Stimulated activated CD8-positive, alpha-beta memory T cell treated with anti-CD3 and anti-CD28 coated beads, Interleukin-12 subunit alpha, Interleukin-12 subunit beta, amount 100 ng/mL, for 24 hours (primary cell): ENCODE data around the gene CIAO2A.
"Not testable (repeated sequence)": the region's sequence is repeated elsewhere in the genome, so short reads cannot be mapped to it uniquely, and the experiment has no call there.

Experiments used
- DNase-seq: peaks from one replicate; pipeline ENCODE4 v3.0.0-alpha.2; 2020; ENCODE audit errors: extremely low read depth

Gene CIAO2A

DNA sequence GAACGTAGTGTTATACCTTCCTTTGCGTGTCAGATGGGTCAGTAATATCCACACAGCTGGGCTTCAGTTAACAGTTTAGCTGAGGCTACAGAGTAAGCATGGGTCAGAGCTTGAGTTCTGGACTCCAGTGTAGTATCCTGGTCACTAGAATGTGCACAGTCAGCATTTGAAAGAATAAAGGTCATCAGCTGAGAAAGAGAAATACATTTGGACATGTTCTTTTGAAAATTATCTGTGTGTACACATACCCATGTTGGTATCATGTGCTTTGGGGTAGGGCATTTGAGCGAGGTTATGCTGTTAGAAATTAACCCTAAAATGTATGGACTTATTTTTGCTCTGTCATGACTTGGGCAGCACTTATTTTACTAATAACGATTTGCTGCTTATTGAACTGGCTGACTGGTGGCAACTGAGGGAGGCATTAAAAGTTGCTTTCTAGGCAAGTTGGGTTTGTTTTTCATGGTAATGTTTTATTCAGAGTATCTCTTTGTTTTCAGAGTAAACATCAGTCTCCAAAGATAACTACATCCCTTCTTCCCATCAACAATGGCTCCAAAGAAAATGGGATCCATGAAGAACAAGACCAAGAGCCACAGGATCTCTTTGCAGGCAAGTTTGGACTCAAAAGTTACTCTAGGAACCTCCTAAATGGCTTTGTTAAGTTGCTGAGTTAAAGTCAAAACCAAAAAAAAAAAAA lies 18.6 kb upstream of the CIAO2A start:
- no peak for DNase-seq

- no peak for DNase-seq
These were observed 18.0 kb upstream of the CIAO2A start for GRCh38 chr15:64111679-64112050.

GRCh38 chr15:64110950-64111678 lies 17.5 kb upstream of the CIAO2A start:
- no peak for DNase-seq

DNA sequence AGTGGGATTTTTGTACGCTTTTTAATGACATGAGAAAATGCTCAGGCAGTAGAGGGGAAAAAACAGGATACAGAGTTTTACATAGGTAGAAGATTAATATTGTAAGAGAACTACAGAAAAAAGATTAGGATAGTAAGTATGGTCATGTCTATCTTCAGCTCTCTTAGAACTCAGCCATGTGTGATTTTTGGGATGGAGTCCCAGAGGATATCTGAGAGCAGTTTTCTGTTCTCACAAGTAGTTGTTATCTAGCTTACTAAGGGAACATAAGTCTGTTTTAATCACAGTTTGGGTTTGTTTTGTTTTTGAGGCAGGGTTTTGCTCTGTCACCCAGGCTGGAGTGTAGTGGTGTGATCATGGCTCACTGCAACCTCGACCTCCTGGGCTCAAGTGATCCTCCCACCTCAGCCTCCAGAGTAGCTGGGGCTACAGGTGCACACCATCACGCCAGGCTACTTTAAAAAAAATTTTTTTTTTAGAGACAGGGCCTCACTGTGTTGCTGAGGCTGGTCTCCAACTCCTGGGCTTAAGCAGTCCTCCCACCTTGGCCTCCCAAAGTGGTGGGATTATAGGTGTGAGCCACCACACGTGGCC lies 16.6 kb upstream of the CIAO2A start:
- DNase-seq = not testable (repeated sequence)

DNA sequence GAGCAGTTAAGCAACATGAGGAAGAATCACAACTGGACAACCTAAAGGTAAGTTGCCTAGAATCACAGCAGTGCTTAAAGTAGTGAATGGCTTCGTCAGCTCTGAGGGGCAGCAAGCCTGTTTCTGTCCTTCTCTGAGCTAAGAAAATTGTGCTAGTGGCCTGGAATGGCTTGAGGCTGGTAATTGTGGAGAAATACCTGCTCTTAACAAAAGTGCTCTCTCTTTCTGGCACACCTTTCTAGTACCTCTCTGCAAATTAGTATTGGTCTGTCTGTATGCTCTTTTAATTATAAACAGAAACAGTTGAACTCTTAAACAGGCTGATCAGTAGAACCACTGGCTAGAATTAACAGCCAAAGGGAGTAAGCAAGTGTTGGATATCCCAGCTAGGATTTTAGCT lies 13.7 kb upstream of the CIAO2A start:
- DNase-seq = no peak

GRCh38 chr15:64105113-64105704 lies 11.6 kb upstream of the CIAO2A start:
- DNase-seq = no peak

- DNase-seq = no peak
These were observed 8.9 kb upstream of the CIAO2A start for GRCh38 chr15:64102497-64102896.

GRCh38 chr15:64100958-64101357 lies 7.3 kb upstream of the CIAO2A start:
- no peak for DNase-seq

DNA sequence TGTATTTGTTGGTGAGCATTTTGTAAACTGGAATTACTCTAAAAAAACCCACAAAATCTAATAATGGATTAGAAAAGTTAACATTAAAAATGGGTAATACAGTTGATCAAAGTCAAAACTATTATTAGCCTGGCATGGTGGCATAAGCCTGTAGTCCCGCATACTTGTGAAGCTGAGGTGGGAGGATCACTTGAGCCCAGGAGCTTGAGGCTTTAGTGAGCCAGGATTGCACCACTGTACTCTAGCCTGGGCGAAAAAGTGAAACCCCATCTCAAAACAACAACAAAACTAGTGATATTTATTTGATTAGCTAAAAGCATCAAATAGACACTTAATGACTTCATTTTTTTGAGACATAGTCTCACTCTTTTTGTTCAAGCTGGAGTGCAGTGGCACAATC lies 5.7 kb upstream of the CIAO2A start:
- no peak for DNase-seq

GRCh38 chr15:64096668-64097384 lies 3.2 kb upstream of the CIAO2A start:
- no peak for DNase-seq

DNA sequence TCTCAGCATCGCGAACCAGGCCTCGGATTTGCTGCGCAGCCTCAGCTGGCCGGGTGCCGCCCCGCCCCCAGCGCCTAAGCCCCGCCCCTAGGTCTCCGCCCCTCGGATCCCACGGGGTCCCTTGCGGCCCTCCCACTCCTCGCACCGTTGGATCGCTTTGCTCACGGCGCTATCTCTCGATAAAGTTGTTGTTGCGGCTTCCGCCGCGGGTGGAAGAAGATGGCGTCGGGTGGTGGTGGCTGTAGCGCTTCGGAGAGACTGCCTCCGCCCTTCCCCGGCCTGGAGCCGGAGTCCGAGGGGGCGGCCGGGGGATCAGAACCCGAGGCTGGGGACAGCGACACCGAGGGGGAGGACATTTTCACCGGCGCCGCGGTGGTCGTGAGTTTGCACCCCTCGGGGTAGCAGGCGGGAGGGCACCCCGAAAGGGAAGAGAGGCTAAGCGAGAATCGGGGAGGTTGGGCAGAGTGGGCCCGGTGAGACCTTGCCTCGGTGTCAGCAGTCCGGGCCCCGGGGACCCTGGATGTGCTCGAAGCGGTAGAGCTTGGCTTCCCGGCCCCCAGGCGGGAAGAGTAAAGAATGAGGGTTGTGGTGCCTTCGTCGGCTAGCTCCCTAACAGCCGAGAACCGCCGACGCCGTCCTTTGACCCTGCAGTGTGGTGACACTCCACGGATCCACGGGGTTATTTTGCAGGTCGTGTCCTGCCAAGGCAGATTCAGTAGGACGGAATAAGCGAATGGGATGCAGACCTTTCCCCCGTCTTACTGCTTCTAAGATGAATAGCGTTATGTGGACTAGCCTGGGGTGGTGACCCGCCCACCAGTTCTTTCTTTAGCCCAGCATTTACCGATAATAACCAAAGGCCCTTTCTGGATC lies 2.4 kb upstream of the CIAO2A start, which contains the start of gene SNX1:
TSS of gene SNX1 (plus strand) at position 188 of the 873 bp plus-strand sequence. CDS start at position 220, 32 bp downstream.
- DNase-seq = peak; percentile 86

- no peak for DNase-seq
These were observed 1.8 kb upstream of the CIAO2A start for GRCh38 chr15:64095431-64095794.

DNA sequence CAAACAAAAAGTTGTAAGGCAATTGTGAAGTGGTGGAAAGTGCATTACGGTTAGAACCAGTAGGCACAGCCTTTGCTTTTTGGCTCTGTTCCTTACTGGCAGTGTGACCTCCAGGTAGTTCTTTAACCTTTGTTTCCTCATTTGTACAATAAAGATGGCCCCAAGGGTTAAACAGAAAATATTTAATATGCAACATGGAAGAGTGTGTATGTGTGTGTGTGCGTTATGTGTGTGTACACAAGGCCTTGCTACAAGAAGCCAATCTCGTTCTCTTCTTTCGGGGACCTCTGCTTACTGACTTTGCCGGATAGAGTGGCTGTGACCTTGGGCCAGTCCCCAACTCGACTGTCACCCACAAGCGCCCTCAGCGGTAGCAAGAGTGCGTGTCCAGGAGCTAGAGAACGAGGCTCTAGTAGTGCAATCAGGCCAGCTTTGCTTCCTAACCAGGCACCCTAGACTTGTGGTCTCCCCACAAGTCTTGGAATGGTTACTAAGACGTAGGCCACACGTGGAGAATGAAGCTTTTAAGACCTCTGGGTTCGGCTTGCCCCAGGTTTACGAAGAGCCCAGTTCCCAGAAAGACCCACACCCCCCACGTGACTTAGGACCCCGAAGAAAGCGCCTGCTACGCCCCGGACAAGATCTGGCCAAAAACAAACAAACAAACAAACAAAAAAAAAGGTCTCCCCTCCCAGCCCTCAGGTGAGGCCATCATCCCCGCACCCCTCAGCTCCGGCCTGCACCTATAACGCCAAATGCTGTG lies 593 bp downstream of the CIAO2A start:
- no peak for DNase-seq

- DNase-seq = no peak
These were observed 1.4 kb downstream of the CIAO2A start for GRCh38 chr15:64092075-64092820.

GRCh38 chr15:64090527-64090926 lies 3.1 kb downstream of the CIAO2A start:
- no peak for DNase-seq

DNA sequence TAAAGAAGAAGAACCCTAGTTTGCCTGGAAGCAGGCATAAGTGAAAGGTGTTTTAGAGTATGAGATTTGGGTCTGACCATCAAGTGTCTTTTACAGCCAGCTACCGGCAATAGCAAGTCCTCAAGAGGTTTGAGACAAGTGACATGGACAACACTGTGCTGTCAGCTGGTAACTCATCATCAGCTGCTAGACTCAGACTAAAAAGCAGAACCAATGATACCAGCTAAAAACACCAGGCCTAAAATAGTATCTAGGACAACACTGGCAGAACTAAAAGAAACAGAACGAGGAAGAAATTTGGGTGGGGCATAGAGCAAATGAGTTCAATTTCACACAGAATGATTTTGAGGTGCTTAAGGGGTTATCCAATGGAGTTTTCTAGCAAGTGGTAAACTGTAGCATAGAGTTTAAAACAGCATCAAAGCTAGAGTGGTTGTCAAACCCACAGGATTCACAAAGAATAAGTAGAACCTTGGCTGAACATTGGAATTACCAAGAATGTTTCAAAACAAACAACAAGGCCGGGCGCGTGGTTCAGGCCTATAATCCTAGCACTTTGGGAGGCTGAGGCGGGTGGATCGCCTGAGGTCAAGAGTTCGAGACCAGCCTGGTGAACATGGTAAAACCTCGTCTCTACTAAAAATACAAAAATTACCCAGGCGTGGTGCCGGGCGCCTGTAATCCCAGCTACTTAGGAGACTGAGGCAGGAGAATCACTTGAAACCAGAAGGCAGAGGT lies 3.9 kb downstream of the CIAO2A start:
- DNase-seq = no peak

- DNase-seq = no peak
These were observed 10.9 kb downstream of the CIAO2A start for GRCh38 chr15:64082757-64083156.

- not testable (repeated sequence) for DNase-seq
These were observed 20.1 kb downstream of the CIAO2A start for GRCh38 chr15:64073496-64073895.

GRCh38 chr15:64072812-64073211 lies 20.8 kb downstream of the CIAO2A start:
- DNase-seq = no peak
